GM12878 (cell line): ENCODE results near the gene ATP4A. TPM values are rescaled to one million over a fixed set of nuclear protein-coding genes. Genes with fewer than 3 reads are reported as not detected.

Source experiments
- ATAC-seq: fragments of 200-7000 bp; cut with Tn5 transposase; 3 replicates; pipeline ENCODE4 v1.9.1; 2020; ENCODE audit warnings: mild to moderate bottlenecking, moderate library complexity
- BruUV-seq: library from RNA; stranded (reverse); fragments of 400-500 nt; replicated peaks from 2 replicates; lab custom pipeline; 2021; lab: Mats Ljungman, UMichigan
- CTCF ChIA-PET: fragments of 300-600 bp; sonication (Branson Sonifier 250); formaldehyde crosslinking; extraction: SDS; loops from one replicate; lab custom pipeline; 2021; ENCODE audit warnings: inconsistent platforms; lab: Yijun Ruan, JAX
- POLR2A ChIA-PET: fragments of 350-600 bp; formaldehyde crosslinking; extraction: SDS; loops from one replicate; lab custom pipeline; 2021; ENCODE audit warnings: inconsistent platforms; lab: Charles Lee
- RAD21 ChIA-PET: fragments of 300-600 bp; sonication (Branson Sonifier 250); formaldehyde crosslinking; loops from one replicate; lab custom pipeline; 2023; ENCODE audit warnings: antibody characterized with exemption; ENCODE audit not compliant: unreplicated experiment; lab: Charles Lee
- SMC1A ChIA-PET: fragments of 300-600 bp; sonication (Branson Sonifier 250); formaldehyde crosslinking; loops from one replicate; lab custom pipeline; 2023; ENCODE audit not compliant: unreplicated experiment, uncharacterized antibody; lab: Charles Lee
- DNase-seq: peaks from one replicate; pipeline ENCODE4 v3.0.0-alpha.2; 2011; ENCODE audit warnings: low read depth, low spot score
- FAIRE-seq: peaks from 3 replicates; lab custom pipeline; 2011; peaks lifted over from hg19 to GRCh38; lab: Jason Lieb, UNC
- H2AFZ ChIP-seq: 2 replicates; pipeline ENCODE4 v1.6.0; 2011; ENCODE audit warnings: low read depth, low read length, control low read depth; ENCODE audit not compliant: control insufficient read depth
- H3K27ac ChIP-seq: 2 replicates; pipeline ENCODE4 v1.5.1; 2011; ENCODE audit warnings: control low read depth; ENCODE audit not compliant: control insufficient read depth, insufficient read depth
- H3K27me3 ChIP-seq, 2 experiments: replicated peaks in 1 of 2; 2 replicates each; pipeline versions ENCODE4 v1.6.0 to v1.6.1; 2011; ENCODE audit warnings: low read length in 1 of 2; ENCODE audit not compliant: control insufficient read depth in 2 of 2, insufficient read depth in 2 of 2
- H3K36me3 ChIP-seq, 2 experiments: 2 replicates each; pipeline ENCODE4 v1.5.1; 2011; ENCODE audit warnings: low read length in 1 of 2; ENCODE audit not compliant: control insufficient read depth in 2 of 2, insufficient read depth in 2 of 2
- H3K4me1 ChIP-seq: 2 replicates; pipeline ENCODE4 v1.6.1; 2011; ENCODE audit warnings: mild to moderate bottlenecking, low read length, moderate library complexity, mixed read lengths; ENCODE audit not compliant: control insufficient read depth, insufficient read depth
- H3K4me2 ChIP-seq: 2 replicates; pipeline ENCODE4 v1.6.0; 2011; ENCODE audit warnings: control low read depth; ENCODE audit not compliant: control insufficient read depth, insufficient read depth
- H3K4me3 ChIP-seq: fragments of 200-600 bp; sonication (generic); 2 replicates; pipeline ENCODE4 v1.5.1; 2016
- H3K79me2 ChIP-seq: 2 replicates; pipeline ENCODE4 v1.6.0; 2011; ENCODE audit warnings: low read length; ENCODE audit not compliant: control insufficient read depth, insufficient read depth
- H3K9ac ChIP-seq: 2 replicates; pipeline ENCODE4 v1.8.0; 2011; ENCODE audit warnings: low read length, control low read depth, mixed read lengths; ENCODE audit not compliant: control insufficient read depth, insufficient read depth
- H3K9me3 ChIP-seq: replicated peaks from 3 replicates; pipeline ENCODE4 v1.5.1; 2011; ENCODE audit warnings: mild to moderate bottlenecking, low read length; ENCODE audit not compliant: control insufficient read depth, insufficient read depth
- H4K20me1 ChIP-seq: 2 replicates; pipeline ENCODE4 v1.6.0; 2011; ENCODE audit not compliant: control insufficient read depth, insufficient read depth
- BACH1 ChIP-seq: fragments of 450-650 bp; IDR thresholded peaks from 2 replicates; pipeline ENCODE4 v1.6.1; 2017; ENCODE audit warnings: mild to moderate bottlenecking, borderline replicate concordance
- CBX3 ChIP-seq: fragments of 200-600 bp; sonication (generic); IDR thresholded peaks from 2 replicates; pipeline ENCODE4 v1.6.1; 2016; ENCODE audit warnings: low read depth, borderline replicate concordance
- EP300 ChIP-seq, 2 experiments: fragments of 150-350 bp in 1 of 2; IDR thresholded peaks; 2 replicates each; pipeline ENCODE4 v1.6.1; 2011 to 2012; ENCODE audit warnings: low read depth in 2 of 2, low read length in 2 of 2, borderline replicate concordance in 1 of 2, improper control_type of control experiment in 1 of 2, inconsistent platforms in 1 of 2; ENCODE audit not compliant: control insufficient read depth in 1 of 2
- EZH2 ChIP-seq: IDR thresholded peaks from 2 replicates; pipeline ENCODE4 v1.6.1; 2012; ENCODE audit warnings: low read depth, mild to moderate bottlenecking, control low read depth, inconsistent platforms, low read length, borderline replicate concordance; ENCODE audit not compliant: control insufficient read depth
- GABPA ChIP-seq: IDR thresholded peaks from 2 replicates; pipeline ENCODE4 v1.6.1; 2014; ENCODE audit warnings: antibody characterized with exemption, low read depth, mild to moderate bottlenecking, inconsistent platforms
- RBBP5 ChIP-seq: fragments of 200-600 bp; sonication (generic); conservative IDR thresholded peaks from 2 replicates; pipeline ENCODE4 v1.6.1; 2016
- RFX5 ChIP-seq: IDR thresholded peaks from 2 replicates; pipeline ENCODE4 v1.6.1; 2011; ENCODE audit warnings: low read depth, low read length, improper control_type of control experiment
- SIN3A ChIP-seq: IDR thresholded peaks from 2 replicates; pipeline ENCODE4 v1.6.1; 2012; ENCODE audit warnings: low read depth, low read length, improper control_type of control experiment
- STAT3 ChIP-seq: IDR thresholded peaks from 2 replicates; pipeline ENCODE4 v1.6.1; 2011; ENCODE audit warnings: low read depth, low read length, improper control_type of control experiment
- TAF1 ChIP-seq: IDR thresholded peaks from 2 replicates; pipeline ENCODE4 v1.6.1; 2011; ENCODE audit warnings: mild to moderate bottlenecking, low read depth, low read length, borderline replicate concordance
- WRNIP1 ChIP-seq: IDR thresholded peaks from 2 replicates; pipeline ENCODE4 v1.6.1; 2011; ENCODE audit warnings: low read depth, low read length, improper control_type of control experiment, borderline replicate concordance
- ZNF24 ChIP-seq: fragments of 450-650 bp; IDR thresholded peaks from 2 replicates; pipeline ENCODE4 v1.6.1; 2017; ENCODE audit warnings: antibody characterized with exemption, mild to moderate bottlenecking
- ZNF384 ChIP-seq: IDR thresholded peaks from 2 replicates; pipeline ENCODE4 v1.6.1; 2012; ENCODE audit warnings: low read depth, mild to moderate bottlenecking, low read length, improper control_type of control experiment, borderline replicate concordance
- ZNF622 ChIP-seq: fragments of 450-650 bp; IDR thresholded peaks from 2 replicates; pipeline ENCODE4 v1.6.1; 2017; ENCODE audit warnings: mild to moderate bottlenecking, inconsistent platforms
- WGBS: methylation state at CpG from one replicate; pipeline ENCODE4 v1.1.6; 2016; ENCODE audit warnings: low lambda C conversion rate; ENCODE audit not compliant: insufficient replicate concordance, insufficient coverage; ENCODE audit errors: missing lambda C conversion rate; 5-methylcytosine and 5-hydroxymethylcytosine counted together
- in situ Hi-C: fragments of 300-500 bp; cut with MboI; formaldehyde crosslinking; loops from 9 replicates; pipeline ENCODE4 v1.14.3; 2018; ENCODE audit warnings: mixed read lengths
- intact Hi-C: fragments of 100-400 bp; cut with micrococcal nuclease; formaldehyde crosslinking; loops from one replicate; pipeline ENCODE4 v1.14.2; 2022; ENCODE audit not compliant: unreplicated experiment
- polyA plus RNA-seq, 11 experiments: library from polyadenylated mRNA; depleted of rRNA in 4 of 11; unstranded in 6 of 11; stranded (reverse) in 5 of 11; fragments of >200 nt; fragmentation: Nextera tagmentation in 4 of 11; fragmentation: Illumina TruSeq in 1 of 11; extraction: Ambion mirVana in 4 of 11; extraction: Trizol in 1 of 11; gene quantifications; 1 replicate in 1 of 11; 2 replicates in 10 of 11; pipeline versions ENCODE4 v1.2.1 to v1.2.3, GENCODE V29; 2011 to 2016; ENCODE audit warnings: inconsistent platforms in 2 of 11, missing spikeins in 2 of 11, low read depth in 1 of 11
- total RNA-seq, 4 experiments: library from RNA; depleted of rRNA in 3 of 4; stranded (reverse); fragments of >200 nt in 3 of 4; fragmentation: Illumina TruSeq in 1 of 4; extraction: Trizol in 1 of 4; gene quantifications; 2 replicates each; pipeline versions ENCODE4 v1.2.1 to v1.2.3, GENCODE V29; 2013 to 2021
- TF ChIP-seq, protein P1 (sequence below): fragments of 450-650 bp; IDR thresholded peaks from 2 replicates; pipeline ENCODE4 v1.6.1; 2017; ENCODE audit warnings: mild to moderate bottlenecking, moderate library complexity
- TF ChIP-seq, protein P2 (sequence below): fragments of 450-650 bp; IDR thresholded peaks from 2 replicates; pipeline ENCODE4 v1.6.1; 2017; ENCODE audit warnings: antibody characterized with exemption, mild to moderate bottlenecking, moderate library complexity
- TF ChIP-seq, protein P3 (sequence below): fragments of 450-650 bp; IDR thresholded peaks from 2 replicates; pipeline ENCODE4 v1.6.1; 2014; ENCODE audit warnings: mild to moderate bottlenecking

ATP4A gene
- total and polyA plus RNA-seq, 10 of the 15 experiments (the other 5 are each of a cell fraction or from before 2014, with no cell fraction given), result 0.03 to 1.5 (median 0.11) TPM; not detected in 3

DNA sequence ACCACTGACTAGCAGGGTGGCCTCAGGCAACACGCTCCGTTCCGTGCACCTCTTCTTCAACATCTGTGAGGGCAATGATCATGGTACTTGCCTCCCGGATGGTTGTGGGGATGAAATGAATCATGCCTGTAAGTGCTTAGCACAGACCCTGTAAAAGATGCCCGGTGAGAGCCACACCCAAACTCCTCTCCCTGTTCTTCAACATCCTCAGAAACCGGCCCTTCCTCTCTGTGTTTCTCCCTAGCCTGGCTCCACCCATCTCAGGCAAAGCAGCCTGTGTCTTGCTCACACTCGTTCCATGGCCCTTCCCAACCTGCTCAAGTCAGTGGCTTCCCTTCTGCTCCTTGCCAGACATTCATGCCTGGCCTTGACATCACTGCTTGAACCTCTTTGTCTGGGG, 44.2 kb downstream of the ATP4A start:
- CTCF ChIA-PET, result interaction anchor here (0.7 to 2.5 kb wide), 3 partner anchors 9 to 382 kb away, joined by 3 to 9 read pairs (median 3); no protein-coding TSS in a partner anchor
- intact Hi-C loops, result no loop called here
- Histone ChIP-seq H3K36me3 (no peaks in the 10 kb centered on the region), H3K9ac (no peak overlapping the region), H3K27ac (no peak overlapping the region), H3K4me1 (no peaks in the 10 kb centered on the region), H3K4me3 (no peak overlapping the region), H3K4me2 (no peak overlapping the region), H2AFZ (no peak overlapping the region), H3K79me2 (no peaks in the 10 kb centered on the region), H4K20me1 (no peaks in the 10 kb centered on the region), H3K9me3 (no peaks in the 10 kb centered on the region), H3K27me3 (no peaks in the 10 kb centered on the region; a peak in 1 of 4 replicates)
- WGBS, result 15% methylated on average over 7 of the region's 7 CpGs
- BruUV-seq, result no TSS peak
- no peak for DNase-seq
- no peak for ATAC-seq
- RAD21 ChIA-PET, result no interaction called here
- SMC1A ChIA-PET, result no interaction called here
- FAIRE-seq, result no peak
- TF ChIP-seq, protein P1, sequence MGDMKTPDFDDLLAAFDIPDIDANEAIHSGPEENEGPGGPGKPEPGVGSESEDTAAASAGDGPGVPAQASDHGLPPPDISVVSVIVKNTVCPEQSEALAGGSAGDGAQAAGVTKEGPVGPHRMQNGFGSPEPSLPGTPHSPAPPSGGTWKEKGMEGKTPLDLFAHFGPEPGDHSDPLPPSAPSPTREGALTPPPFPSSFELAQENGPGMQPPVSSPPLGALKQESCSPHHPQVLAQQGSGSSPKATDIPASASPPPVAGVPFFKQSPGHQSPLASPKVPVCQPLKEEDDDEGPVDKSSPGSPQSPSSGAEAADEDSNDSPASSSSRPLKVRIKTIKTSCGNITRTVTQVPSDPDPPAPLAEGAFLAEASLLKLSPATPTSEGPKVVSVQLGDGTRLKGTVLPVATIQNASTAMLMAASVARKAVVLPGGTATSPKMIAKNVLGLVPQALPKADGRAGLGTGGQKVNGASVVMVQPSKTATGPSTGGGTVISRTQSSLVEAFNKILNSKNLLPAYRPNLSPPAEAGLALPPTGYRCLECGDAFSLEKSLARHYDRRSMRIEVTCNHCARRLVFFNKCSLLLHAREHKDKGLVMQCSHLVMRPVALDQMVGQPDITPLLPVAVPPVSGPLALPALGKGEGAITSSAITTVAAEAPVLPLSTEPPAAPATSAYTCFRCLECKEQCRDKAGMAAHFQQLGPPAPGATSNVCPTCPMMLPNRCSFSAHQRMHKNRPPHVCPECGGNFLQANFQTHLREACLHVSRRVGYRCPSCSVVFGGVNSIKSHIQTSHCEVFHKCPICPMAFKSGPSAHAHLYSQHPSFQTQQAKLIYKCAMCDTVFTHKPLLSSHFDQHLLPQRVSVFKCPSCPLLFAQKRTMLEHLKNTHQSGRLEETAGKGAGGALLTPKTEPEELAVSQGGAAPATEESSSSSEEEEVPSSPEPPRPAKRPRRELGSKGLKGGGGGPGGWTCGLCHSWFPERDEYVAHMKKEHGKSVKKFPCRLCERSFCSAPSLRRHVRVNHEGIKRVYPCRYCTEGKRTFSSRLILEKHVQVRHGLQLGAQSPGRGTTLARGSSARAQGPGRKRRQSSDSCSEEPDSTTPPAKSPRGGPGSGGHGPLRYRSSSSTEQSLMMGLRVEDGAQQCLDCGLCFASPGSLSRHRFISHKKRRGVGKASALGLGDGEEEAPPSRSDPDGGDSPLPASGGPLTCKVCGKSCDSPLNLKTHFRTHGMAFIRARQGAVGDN, result no peak
- TF ChIP-seq ZNF24, result no peak
- no peak for TF ChIP-seq ZNF622
- no peak for TF ChIP-seq SIN3A
- TF ChIP-seq, protein P2, sequence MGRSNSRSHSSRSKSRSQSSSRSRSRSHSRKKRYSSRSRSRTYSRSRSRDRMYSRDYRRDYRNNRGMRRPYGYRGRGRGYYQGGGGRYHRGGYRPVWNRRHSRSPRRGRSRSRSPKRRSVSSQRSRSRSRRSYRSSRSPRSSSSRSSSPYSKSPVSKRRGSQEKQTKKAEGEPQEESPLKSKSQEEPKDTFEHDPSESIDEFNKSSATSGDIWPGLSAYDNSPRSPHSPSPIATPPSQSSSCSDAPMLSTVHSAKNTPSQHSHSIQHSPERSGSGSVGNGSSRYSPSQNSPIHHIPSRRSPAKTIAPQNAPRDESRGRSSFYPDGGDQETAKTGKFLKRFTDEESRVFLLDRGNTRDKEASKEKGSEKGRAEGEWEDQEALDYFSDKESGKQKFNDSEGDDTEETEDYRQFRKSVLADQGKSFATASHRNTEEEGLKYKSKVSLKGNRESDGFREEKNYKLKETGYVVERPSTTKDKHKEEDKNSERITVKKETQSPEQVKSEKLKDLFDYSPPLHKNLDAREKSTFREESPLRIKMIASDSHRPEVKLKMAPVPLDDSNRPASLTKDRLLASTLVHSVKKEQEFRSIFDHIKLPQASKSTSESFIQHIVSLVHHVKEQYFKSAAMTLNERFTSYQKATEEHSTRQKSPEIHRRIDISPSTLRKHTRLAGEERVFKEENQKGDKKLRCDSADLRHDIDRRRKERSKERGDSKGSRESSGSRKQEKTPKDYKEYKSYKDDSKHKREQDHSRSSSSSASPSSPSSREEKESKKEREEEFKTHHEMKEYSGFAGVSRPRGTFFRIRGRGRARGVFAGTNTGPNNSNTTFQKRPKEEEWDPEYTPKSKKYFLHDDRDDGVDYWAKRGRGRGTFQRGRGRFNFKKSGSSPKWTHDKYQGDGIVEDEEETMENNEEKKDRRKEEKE, result no peak
- no peak for TF ChIP-seq STAT3
- TF ChIP-seq EZH2, result no peak
- no peak for TF ChIP-seq WRNIP1
- TF ChIP-seq CBX3, result no peak
- TF ChIP-seq GABPA, result no peak
- no peak for TF ChIP-seq TAF1
- TF ChIP-seq EP300 (IDR thresholded peaks at IDR 0.05; ENCODE audit: borderline replicate concordance in 1 of 2, control insufficient read depth in 1 of 2, low read depth in 2 of 2, low read length in 2 of 2), result no peak
- no peak for TF ChIP-seq RFX5
- TF ChIP-seq BACH1, result no peak
- TF ChIP-seq ZNF384, result no peak
- TF ChIP-seq, protein P3, sequence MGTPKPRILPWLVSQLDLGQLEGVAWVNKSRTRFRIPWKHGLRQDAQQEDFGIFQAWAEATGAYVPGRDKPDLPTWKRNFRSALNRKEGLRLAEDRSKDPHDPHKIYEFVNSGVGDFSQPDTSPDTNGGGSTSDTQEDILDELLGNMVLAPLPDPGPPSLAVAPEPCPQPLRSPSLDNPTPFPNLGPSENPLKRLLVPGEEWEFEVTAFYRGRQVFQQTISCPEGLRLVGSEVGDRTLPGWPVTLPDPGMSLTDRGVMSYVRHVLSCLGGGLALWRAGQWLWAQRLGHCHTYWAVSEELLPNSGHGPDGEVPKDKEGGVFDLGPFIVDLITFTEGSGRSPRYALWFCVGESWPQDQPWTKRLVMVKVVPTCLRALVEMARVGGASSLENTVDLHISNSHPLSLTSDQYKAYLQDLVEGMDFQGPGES, result no peak
- no peak for TF ChIP-seq RBBP5
- POLR2A ChIA-PET, result no interaction called here
- in situ Hi-C loops, result no loop called here
